ENCODE results near the gene TSHZ1.

Gene TSHZ1

DNA sequence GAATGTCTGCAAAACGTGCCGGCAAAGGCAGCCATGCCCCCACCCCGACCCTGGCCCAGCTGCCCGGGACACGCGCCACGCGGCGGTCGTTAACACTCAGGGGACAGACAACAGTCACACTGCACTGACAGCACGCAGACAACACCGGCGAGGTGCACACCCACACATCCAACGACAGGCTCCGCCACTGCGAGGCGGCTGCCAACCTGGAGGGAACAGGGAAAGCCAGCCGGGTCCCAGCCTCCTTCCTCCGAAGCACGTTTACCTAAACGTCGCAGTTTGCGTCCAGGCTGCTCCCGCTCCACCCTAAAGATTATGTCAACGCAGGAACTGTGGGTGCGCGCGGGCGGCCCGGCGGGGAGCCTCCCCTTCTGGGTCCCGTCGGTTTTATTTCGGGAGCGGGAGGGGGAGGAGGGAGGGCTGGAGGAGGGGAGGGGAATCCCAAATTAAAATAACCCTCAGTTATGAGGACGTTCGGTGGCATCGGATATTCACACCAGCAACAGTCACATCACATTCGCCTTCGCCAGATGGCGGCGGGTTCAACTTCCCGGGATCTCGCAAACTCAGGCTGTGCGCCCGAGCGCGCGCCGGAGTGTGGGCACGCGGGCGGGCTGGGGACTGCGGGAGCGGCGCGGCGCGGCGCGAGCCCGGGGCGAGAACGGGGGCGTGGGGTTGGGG is 2.3 kb upstream of the TSHZ1 start:
- DNase-seq, result peak; percentile 68

DNA sequence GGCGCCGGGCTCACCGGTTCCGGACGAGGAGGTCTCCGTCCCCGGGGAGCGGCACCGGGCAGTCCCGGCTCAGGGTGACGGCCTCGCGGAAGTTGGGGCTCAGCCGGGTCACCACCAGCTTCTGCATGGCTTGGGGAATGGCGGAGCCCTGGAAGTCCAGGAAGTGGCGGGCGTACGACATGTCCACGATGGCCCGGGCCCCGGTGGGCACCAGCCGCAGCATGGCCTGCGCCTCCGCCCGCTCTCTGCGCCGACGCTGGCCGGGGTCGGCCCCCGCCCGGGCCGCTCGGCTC is 1.8 kb upstream of the TSHZ1 start:
- no peak for DNase-seq

DNA sequence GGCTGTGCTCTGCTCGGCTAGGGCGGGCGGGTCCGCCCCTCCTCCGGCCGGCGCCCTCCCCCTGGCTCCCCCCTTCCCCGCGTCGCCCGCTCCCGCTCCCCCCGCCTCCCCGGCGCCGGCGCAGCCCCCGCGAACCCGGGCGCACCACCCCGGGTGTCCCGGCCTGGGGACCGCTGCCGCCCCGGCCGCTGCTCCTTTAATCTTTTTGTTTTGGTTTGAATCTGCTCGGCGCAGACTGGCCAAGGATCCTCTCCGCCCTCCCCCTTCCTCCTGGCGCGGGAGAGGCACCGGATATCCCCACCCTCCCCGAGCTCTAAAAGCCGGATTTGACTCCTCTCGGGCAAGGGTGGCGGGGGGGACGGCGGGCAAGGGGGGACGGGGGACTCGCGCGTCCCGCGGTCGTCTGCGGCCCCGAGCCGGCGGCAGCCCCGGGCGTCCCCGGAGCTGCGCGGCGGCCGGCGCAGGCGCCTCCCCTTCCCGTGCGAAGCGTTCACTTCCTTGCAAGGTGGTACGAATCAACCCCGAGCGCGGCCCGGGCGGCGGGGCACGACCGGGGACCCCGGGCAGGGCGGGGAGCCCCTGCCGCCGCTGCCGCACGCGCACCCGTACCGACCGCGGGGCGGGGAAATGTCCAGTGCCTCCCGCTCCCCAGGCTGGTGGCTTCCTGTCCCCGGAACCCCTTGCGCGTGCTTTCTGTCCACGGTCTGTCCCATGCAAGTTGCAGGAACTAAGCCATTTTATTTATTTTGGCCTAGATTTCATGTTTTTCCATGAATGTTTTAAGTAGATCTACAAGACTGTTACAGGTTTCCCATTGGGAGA is 1.3 kb upstream of the TSHZ1 start, which contains the start of gene PTGR3:
Gene PTGR3, minus strand, starts transcription at position 11 of the 822 bp plus-strand sequence. CDS start 81 bp downstream, outside the sequence.
- peak; percentile 89 for DNase-seq

DNA sequence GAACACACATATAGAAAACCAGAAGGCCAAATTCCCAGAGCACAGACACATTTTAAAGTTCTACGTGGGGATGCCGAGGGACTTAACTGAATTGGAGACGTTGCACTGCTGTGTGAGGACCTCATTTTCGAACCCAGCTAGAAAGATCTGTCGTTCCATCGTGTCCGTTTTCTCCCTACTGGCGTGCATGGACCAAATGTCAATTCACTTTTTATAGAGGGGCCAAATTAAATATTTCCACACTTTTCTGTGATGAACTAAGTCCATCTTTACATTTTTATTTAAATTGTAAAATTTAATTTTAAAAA is 692 bp upstream of the TSHZ1 start:
- no peak for DNase-seq

DNA sequence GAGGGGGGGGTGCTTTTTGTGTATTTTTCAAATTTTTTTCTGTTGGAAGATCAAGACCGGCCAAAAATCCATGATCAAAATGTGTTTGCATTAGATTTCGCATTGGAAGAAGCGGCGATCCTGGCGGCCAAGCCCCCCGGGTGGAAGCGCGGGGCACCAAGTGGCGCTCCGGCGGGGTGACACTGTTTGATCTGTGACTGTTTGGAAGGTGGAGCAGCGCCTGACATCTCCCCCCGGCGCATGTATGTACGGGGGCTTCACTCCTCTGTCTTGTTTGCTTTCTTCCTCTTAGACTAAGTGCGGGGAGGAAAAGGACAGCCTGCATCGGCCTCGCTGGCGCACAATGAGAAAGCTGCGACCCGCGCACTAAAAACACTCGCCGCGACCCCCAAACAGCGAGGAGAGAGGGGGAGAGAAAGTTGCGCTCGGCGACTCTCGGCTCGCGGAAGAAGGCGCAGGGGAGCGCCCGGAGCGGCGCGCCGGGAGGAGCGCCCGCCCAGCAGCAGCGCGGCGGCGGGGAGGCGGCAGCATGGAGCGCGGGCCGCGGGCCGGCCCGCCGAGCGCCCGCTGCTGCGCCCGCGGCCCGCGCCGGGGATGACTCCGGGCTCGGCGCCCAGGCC is 515 bp downstream of the TSHZ1 start:
- DNase-seq, result peak; percentile 56

DNA sequence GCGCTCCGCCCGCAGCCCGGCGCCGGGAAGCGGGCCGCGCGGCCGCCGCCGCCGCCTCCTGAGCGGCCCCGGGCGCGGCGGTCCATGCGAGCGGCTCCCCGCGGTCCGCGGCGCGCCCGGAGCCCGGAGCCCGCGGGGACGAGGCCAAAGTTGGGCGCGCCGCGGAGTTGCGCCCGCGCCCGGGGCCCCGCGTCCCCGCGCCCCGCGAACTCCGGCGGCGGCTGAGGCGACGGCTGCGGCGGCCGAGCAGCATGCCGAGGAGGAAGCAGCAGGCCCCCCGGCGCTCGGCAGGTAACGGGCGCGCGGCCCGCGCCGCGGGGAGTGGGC is 992 bp downstream of the TSHZ1 start:
- no peak for DNase-seq

DNA sequence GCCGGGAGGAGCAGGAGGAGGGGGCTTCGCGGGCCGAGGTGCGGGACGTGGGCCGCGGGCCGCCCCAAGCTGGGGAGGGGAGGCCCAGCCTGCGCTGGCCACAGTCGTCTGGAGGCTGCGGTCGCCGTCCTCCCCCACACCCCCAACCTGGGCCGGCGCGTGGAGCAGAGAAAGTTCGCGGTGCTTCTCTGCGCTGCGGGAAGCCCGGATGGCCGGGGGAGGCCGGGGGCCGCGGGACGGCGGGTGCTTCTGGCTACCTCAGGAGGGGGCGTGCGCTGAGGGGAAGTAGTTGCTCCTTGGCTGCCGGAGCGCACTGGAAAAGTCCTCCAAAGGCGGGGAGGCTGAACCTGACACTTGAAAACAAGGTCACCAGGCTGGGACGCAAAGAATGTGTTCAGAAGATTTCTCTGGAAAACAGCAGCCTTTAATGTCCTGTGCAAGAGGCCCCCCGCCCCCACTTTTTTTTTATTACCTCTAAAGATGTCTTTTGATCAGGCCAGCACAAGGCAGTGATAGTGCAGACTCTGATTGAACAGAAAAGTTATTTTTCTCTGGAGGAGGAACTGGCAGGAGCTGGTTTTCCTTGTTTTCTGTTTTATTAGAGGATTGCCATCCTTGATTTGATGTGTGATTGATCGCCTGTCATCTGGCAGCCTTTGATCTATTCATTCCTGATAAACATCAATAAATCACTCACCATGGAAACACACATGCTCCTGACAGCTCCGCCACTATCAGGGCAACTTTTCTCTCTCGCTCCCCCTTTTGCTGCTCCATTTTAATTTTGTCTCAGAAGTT is 1.6 kb downstream of the TSHZ1 start:
- DNase-seq, result peak; percentile 54

DNA sequence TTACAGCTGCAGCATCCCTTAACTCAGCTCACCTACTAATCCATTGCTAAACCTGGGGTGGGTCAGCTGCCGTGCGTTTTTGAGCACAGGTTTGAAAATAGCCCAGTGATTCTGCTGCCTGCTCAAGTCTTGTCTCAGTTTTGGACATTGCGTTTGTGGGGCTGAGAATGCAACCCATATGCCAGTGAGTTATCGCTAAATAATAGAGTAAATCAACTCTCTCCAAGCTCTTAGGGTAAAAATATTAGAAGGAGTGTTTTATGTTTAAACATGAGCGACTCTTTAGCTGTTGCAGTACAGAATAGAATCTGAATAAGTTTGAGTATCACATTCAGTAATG is 2.1 kb downstream of the TSHZ1 start:
- no peak for DNase-seq

DNA sequence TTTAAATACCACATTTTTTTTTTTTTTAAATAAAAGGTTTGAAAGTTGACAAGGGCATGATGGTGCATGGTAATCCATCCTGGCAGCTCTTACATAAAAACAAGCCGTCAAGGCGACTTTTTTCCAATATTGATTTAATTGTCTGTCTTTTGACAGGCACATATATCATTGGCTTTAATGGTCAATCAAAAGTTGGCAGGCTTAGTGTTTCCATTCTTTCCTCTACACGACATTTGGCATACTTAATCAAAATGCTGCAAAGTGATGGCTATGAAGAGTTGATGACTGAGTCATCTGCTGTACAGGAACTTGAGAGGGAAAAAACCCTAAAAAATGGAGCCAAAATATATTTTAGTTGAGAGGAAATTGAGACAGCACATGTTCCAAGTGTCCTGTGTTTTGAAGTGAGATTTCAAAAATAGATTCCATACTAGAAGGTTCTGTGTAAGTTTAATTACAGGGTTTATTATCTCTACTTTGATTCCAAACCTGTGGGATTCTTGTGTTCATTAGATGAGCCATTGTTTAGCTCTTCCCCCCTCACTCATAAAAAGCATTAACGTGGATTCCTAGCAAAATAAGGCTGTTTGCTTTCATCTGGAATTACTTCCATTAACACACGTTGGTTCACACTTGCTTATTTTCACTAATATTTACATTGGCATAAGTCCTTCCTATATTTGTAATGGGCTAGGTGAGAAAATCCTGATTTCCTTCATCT is 3.2 kb downstream of the TSHZ1 start:
- no peak for DNase-seq

DNA sequence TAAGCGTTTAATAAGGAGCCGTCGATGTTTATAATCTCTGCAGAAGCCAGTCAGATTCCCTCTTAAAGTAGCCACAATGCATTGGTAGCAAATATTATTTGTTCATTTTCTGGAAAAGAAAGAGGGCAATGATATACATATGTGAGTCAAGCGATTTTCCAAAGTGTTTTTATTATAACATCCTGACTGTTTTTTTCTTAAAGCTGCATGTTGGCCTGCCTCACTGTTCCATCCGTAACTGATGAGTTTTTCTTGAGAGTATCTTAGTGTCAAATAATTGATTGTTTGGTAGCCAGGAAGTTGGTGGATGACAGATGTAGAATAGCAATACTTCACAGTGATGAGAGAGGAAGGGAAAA is 3.7 kb downstream of the TSHZ1 start:
- DNase-seq, result no peak

DNA sequence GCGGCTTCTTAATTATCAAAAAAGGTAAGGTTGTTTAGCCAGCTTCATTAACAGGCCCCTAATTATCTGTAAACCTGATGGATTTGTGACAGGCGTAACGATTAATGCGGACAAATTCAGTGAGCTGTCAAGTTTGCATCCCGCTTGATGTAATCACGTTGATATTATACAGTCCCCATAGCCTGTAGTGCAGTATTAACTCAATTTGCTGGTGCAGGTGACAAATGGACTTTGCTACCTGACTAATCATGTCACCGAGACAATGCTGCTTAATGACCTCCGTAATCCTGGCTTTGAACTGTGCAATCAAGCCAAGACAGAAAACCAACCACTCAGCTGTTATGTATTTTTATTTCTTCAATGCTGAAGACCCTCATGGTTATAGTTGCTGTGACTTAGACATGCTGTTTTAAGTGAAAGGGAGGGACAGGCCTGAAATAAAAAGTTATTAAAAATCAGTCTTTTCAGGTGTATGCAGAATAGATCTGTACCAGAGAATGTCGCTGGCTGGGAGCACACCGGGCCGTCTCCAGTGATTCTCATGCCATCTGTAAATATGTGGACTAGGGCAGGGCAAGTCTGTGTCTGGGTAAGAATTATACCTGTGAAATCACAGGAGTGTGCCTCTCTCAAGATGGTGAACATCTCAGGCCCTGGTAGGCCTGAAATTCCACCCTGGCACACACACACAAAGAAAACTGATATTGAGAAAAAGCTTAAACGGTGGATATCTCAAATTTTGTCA is 4.3 kb downstream of the TSHZ1 start:
- DNase-seq, result no peak

DNA sequence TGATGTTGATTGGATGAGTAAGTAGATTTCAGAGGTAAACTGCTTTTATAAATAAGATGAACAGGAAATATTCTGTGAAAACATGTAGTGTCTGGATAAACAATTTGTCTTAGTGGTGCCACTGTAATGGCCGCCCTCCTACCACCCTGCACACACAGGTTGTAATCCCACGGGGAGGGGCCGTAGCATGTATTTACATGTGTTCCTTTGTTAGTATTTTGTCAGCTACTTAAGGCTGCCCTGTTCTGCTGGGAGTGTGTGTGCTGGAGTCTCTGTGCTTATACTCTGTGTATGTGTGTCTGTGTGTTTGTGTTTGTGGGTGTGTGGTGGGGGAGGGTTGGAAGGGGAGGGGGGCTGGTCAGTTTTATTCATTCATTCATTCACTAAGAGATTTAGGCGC is 5.1 kb downstream of the TSHZ1 start:
- DNase-seq, result no peak

DNA sequence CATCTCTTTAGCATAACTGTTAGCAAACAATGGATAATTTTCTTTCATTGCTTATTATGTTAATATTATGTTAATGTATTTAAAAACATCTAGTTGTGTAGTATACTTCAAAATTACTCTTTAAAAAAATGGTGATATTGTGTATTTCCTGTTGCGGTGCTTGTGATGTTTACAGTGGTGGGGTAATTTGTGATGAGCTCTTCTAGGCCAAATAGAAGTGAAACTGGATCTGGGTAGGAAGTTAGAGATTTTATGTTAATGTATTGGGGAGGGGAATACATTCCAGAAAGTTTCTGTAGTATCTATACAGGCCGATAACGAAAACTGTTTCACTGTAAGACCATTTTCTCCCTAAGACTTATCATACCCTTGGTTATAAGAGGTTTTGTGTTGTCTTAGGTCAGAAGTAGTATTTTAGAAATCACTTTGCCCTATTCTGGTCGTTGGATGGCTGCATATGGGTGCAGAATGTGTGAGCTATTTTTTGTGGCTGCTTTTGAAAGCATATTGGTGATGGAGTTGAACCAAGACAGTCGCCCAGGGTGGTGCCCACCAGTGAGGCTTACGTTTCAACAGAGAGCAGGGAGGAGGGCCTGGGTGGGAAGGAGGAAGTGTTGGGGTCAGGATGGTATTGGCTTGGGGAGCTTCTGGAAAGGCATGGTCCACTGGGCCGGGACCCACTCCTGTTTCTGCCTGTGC is 5.8 kb downstream of the TSHZ1 start:
- DNase-seq, result no peak

DNA sequence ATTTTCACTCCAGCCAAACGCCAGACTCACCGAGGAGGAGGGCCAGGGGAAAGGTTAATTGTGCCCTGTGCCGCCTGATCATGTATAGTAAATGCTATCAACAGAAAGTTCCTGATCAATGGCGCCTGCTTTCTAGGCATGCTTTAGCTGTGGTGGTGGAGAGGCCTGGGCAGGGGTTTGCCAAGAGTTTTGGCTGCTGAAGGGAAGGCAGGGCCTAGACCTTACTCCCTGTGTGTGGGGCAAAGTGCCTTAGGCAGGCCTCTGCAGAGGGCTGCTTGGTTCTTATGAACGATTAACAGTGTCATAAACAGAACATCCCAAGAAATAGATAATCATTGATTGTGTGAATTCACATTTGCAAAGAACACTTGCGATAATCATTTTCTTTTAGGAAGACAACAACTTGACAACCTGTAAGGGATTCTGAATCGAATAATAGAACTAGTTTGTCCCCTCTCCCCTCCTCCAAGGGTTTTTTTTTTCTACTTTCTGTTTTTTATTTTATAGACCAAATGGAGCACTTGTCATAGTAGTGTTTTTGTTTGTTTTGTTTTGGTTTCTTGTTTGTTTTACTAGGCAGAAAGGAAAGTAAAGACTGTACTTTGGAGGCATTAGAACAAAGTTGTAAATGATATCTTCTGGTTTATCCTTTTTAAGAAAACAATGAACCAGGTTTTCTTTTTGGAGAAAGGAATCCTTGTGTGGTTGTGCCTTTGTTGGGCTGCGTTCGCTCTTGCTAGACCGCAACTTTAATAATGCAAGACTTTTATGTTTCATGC is 6.5 kb downstream of the TSHZ1 start:
- no peak for DNase-seq

DNA sequence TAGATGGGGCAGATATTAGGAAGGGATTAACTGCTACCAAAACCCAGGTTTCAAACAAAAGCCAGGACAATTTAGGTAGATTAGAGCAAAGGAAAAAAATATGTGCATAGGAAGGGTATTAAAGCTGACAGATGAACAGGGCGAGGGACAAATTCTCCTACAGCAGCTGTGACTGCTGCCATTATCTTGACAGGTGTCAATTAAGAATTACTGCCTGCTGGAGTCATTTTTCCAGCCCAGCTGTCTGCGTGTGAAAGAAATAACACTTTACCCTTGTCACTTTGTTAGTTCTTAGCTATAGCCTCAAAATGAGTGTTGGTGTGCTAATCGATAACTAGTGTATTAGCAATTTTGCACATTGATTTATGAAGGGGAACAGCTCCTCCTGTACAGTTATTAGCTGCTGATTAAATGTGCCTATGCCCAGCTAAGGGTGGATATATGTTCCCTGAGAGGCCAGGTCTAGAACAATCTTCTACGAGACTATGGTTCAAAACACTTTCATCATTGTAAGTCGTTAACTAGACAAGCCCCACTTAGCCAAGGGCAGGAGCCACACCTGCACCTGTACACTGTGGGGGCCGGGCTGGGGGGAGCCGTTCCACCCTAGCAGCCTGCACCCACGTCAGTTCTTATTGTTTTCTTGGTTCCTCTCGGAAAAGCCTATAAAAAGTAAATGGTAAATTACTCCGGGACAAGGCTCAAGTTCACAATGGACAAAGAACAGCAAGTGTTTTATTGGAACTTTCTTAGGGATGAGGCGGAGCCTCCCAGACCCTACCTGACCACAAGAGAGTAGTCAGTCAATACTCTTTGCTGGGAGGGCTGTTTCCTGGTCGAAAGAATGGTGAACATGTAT is 7.7 kb downstream of the TSHZ1 start:
- no peak for DNase-seq

DNA sequence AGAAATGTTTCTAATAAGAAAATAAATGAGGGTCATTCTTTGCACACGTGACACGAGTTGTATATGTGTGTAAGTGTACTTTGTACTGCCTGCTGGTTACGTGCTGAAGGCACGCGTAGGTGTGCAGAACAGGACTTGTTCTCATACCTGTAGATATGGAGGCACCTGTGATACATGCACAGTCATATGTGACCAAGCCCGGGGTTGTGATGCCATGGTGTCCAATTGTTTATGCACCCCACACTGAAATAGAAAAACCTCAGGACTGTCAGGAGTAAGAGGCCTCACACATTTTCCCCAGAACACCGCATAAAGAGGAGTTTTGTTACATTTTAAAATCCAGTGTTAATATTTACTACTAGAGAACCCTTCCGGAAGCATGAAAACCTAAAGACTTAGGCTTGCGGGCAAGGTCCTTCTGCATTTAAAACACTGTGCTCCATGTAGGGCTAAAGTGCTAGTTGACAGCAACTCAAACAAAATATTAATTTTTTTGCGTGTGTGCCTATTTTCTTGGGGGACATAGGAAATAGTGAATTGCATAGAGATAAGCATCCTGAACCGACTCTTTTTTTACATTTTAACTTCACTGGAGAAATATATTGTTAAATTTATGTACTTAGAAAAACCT is 9.3 kb downstream of the TSHZ1 start:
- no peak for DNase-seq

DNA sequence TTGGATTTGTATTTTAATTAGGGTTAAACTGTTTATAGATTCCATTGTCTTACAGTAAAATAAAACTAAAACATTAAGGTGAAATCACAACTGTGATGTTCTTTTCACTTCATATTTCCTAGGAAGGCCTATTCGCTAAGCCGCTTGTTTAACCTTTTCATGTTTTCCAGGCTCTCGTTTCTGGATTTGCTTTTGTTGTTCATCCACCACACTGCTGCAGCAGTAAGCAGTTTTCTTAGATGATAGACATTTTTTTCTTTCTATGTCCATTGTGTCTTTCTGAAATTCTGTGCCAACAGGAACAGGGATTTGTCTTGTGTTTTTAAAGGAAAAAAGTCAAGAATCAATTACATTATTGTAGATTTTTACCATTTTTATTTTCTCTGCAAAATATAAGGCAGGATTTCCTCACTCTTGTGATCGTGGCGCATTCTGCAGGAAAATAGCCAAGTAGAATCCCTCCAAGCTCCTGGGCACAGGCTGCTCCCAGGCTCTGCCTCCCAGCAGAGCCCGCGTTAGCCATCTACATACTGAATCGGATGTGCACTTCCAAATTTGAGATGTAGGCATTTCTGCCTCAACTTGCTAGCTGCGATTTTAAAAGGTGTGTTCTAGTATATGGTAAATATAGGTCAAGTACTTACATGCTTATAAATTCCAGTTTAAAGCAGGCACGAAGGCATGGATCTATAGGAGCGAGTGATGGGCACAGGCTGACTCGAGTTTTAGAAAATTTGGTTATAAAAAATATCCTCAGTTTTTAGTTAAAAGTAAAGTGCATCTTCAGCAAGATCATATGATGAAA is 10.2 kb downstream of the TSHZ1 start:
- no peak for DNase-seq

DNA sequence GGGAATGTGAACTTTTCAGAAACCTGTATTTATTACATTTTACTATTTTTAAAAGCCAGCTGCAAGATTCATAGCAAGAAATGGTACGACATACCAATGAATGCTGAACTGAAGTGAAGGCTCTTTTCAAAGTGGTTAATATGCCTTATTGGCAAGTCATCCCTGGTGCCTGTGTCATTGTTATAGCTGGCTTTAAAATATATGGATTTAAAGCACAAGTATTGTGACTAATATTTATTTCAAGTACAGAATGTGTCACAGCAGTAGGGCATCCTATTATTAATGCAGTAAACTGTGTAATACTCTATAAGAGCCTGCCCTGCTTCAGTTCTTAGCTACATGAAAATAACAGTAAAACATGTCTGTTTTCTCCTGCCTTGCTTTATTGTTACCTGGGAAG is 10.8 kb downstream of the TSHZ1 start:
- no peak for DNase-seq

DNA sequence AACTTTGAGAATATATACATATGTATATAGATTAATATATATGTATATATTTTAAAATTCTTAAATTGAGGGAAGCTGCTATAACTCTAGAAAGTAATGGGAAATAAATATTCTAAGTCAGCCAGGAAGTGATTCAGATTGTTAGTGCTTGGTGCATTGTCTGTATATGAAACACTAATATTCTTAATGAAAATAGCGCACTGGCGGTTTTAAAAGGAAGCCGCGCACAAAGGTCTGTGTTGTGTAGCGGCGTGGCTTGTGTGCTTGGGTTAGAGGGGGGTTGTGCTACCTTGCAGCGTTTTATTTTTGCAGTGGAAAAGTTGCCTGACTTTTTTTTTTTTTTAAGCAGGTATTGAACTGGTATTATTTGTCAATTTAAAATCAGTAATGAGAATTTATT is 11.3 kb downstream of the TSHZ1 start:
- DNase-seq, result no peak

Data from OCI-M1 (cell line).